Activated T-cell treated with anti-CD3 and anti-CD28 coated beads for 1 hour (primary cell): ENCODE data around the gene INTS15.
"Not testable (repeated sequence)": the region's sequence is repeated elsewhere in the genome, so short reads cannot be mapped to it uniquely, and the experiment has no call there.

Experiments
- DNase-seq: peaks from one replicate; pipeline ENCODE4 v3.0.0-alpha.2; 2020; ENCODE audit warnings: low read depth

Gene INTS15

GRCh38 chr7:6577369-6578113, 12.3 kb upstream of the INTS15 start, which contains the start of gene ZDHHC4:
TSS of gene ZDHHC4 (plus strand) at chr7:6577454. CDS start at chr7:6580562, 3,108 bp downstream.
- DNase-seq, result peak; percentile 76

- no peak for DNase-seq
Observed at GRCh38 chr7:6578114-6579084, 11.4 kb upstream of the INTS15 start.

- no peak for DNase-seq
Observed at GRCh38 chr7:6579446-6579845, 10.4 kb upstream of the INTS15 start.

GRCh38 chr7:6585746-6586432, 3.9 kb upstream of the INTS15 start:
- not testable (repeated sequence) for DNase-seq

GRCh38 chr7:6588566-6588965, 1.3 kb upstream of the INTS15 start:
- no peak for DNase-seq

GRCh38 chr7:6589151-6589828, 531 bp upstream of the INTS15 start:
- DNase-seq, result no peak

GRCh38 chr7:6590645-6591110, 857 bp downstream of the INTS15 start:
- no peak for DNase-seq

- no peak for DNase-seq
Observed at GRCh38 chr7:6600093-6600492, 10.3 kb downstream of the INTS15 start.

GRCh38 chr7:6604458-6604857, 14.6 kb downstream of the INTS15 start:
- DNase-seq, result no peak

GRCh38 chr7:6606866-6607583, 17.2 kb downstream of the INTS15 start:
- DNase-seq, result no peak

- DNase-seq, result no peak
Observed at GRCh38 chr7:6607651-6608051, 17.8 kb downstream of the INTS15 start.

GRCh38 chr7:6608081-6608480, 18.3 kb downstream of the INTS15 start:
- DNase-seq, result no peak

GRCh38 chr7:6608794-6609193, 19.0 kb downstream of the INTS15 start:
- DNase-seq, result no peak

- DNase-seq, result no peak
Observed at GRCh38 chr7:6612819-6613218, 23.0 kb downstream of the INTS15 start.

- no peak for DNase-seq
Observed at GRCh38 chr7:6613706-6614105, 23.9 kb downstream of the INTS15 start.

GRCh38 chr7:6614953-6615722, 25.3 kb downstream of the INTS15 start, which contains the start of gene ZNF853:
TSS of gene ZNF853 (plus strand) at chr7:6615610. CDS start at chr7:6616175, 565 bp downstream.
- DNase-seq, result no peak

GRCh38 chr7:6615723-6616555, 26.1 kb downstream of the INTS15 start:
- DNase-seq, result no peak

- no peak for DNase-seq
Observed at GRCh38 chr7:6616854-6617643, 27.2 kb downstream of the INTS15 start.
